NCI-H1105 (cell line): Measurements from ENCODE around the gene SHISA5.
"Not testable (repeated sequence)": the region's sequence is repeated elsewhere in the genome, so short reads cannot be mapped to it uniquely, and the experiment has no call there.

Source experiments
- DNase-seq: peaks from one replicate; lab custom pipeline; 2025; lab: John Stamatoyannopoulos, UW

Gene SHISA5

GRCh38 chr3:48504051-48504946 is at the start of gene SHISA5:
SHISA5 (minus strand) TSS chr3:48504174; CDS start chr3:48504094, 80 bp downstream.
- DNase-seq = no peak

- DNase-seq = no peak
These were observed 49.4 kb upstream of the SHISA5 start for GRCh38 chr3:48553361-48553760.

GRCh38 chr3:48552111-48552951 is 48.4 kb upstream of the SHISA5 start:
- no peak for DNase-seq

GRCh38 chr3:48551651-48552050 is 47.7 kb upstream of the SHISA5 start:
- DNase-seq = not testable (repeated sequence)

GRCh38 chr3:48548729-48549705 is 45.0 kb upstream of the SHISA5 start:
- DNase-seq = peak; percentile 39

- no peak for DNase-seq
These were observed 44.2 kb upstream of the SHISA5 start for GRCh38 chr3:48548126-48548525.

- no peak for DNase-seq
These were observed 42.3 kb upstream of the SHISA5 start for GRCh38 chr3:48546203-48546829.

GRCh38 chr3:48544141-48544540 is 40.2 kb upstream of the SHISA5 start:
- no peak for DNase-seq

GRCh38 chr3:48543271-48543866 is 39.4 kb upstream of the SHISA5 start:
- DNase-seq = no peak

GRCh38 chr3:48538451-48538850 is 34.5 kb upstream of the SHISA5 start:
- DNase-seq = no peak

- no peak for DNase-seq
These were observed 32.8 kb upstream of the SHISA5 start for GRCh38 chr3:48536785-48537184.

GRCh38 chr3:48536116-48536515 is 32.1 kb upstream of the SHISA5 start:
- no peak for DNase-seq

GRCh38 chr3:48535578-48535977 is 31.6 kb upstream of the SHISA5 start:
- DNase-seq = no peak

- no peak for DNase-seq
These were observed 29.0 kb upstream of the SHISA5 start for GRCh38 chr3:48532977-48533337.

GRCh38 chr3:48532271-48532976 is 28.4 kb upstream of the SHISA5 start:
- no peak for DNase-seq

GRCh38 chr3:48530701-48531100 is 26.7 kb upstream of the SHISA5 start:
- not testable (repeated sequence) for DNase-seq

- no peak for DNase-seq
These were observed 24.8 kb upstream of the SHISA5 start for GRCh38 chr3:48528754-48529153.

- DNase-seq = no peak
These were observed 24.1 kb upstream of the SHISA5 start for GRCh38 chr3:48528048-48528447.

GRCh38 chr3:48524970-48525369 is 21.0 kb upstream of the SHISA5 start:
- DNase-seq = no peak

- DNase-seq = no peak
These were observed 17.7 kb upstream of the SHISA5 start for GRCh38 chr3:48521635-48522034.
